Measurements from ENCODE around the gene TGIF1. TPM values are rescaled to one million over a fixed set of nuclear protein-coding genes. Genes with fewer than 3 reads are reported as not detected.

The TGIF1 gene
- total and polyA plus RNA-seq, 4 donors: 49.1 to 74.5 (median 58.4) TPM

- DNase-seq (no peak), ATAC-seq (ENCODE audit: insufficient read depth, low FRiP score) (no peak)
- Histone ChIP-seq H3K9me3 (ENCODE audit: control insufficient read depth in 4 of 4, insufficient read depth in 3 of 4, low read length in 3 of 4) (no peaks in the 10 kb centered on the region), H3K4me3 (no peak overlapping the region), H3K27ac (ENCODE audit: low read depth in 1 of 2, low read length in 1 of 2) (no peak overlapping the region), H3K9ac (ENCODE audit: insufficient read depth in 1 of 2, low read length in 2 of 2) (no peak overlapping the region), H3K4me1 (ENCODE audit: control insufficient read depth in 5 of 5, insufficient read depth in 5 of 5, low read length in 5 of 5) (no peaks in the 10 kb centered on the region), H3K27me3 (ENCODE audit: control insufficient read depth in 3 of 3, insufficient read depth in 3 of 3, low read length in 2 of 3) (no peaks in the 10 kb centered on the region), H3K36me3 (ENCODE audit: control insufficient read depth in 4 of 4, insufficient read depth in 4 of 4, low read length in 4 of 4) (no peaks in the 10 kb centered on the region)
- TF ChIP-seq, protein P1, sequence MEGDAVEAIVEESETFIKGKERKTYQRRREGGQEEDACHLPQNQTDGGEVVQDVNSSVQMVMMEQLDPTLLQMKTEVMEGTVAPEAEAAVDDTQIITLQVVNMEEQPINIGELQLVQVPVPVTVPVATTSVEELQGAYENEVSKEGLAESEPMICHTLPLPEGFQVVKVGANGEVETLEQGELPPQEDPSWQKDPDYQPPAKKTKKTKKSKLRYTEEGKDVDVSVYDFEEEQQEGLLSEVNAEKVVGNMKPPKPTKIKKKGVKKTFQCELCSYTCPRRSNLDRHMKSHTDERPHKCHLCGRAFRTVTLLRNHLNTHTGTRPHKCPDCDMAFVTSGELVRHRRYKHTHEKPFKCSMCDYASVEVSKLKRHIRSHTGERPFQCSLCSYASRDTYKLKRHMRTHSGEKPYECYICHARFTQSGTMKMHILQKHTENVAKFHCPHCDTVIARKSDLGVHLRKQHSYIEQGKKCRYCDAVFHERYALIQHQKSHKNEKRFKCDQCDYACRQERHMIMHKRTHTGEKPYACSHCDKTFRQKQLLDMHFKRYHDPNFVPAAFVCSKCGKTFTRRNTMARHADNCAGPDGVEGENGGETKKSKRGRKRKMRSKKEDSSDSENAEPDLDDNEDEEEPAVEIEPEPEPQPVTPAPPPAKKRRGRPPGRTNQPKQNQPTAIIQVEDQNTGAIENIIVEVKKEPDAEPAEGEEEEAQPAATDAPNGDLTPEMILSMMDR (IDR thresholded peaks at IDR 0.05; ENCODE audit: control extremely low read depth, extremely low read depth): no peak
- 88 to 97% methylated on average over 3 of the region's 3 CpGs for WGBS, 2 donors
Measured at GRCh38 chr18:3429121-3429520, 20.9 kb upstream of the TGIF1 start.

GRCh38 chr18:3434685-3435084, 15.3 kb upstream of the TGIF1 start:
- no peaks in the 10 kb centered on the region for H3K4me1 ChIP-seq (ENCODE audit: control insufficient read depth in 5 of 5, insufficient read depth in 5 of 5, low read length in 5 of 5)
- no peak for ATAC-seq (ENCODE audit: insufficient read depth, low FRiP score)
- H3K4me3 ChIP-seq: no peak overlapping the region
- no peak overlapping the region for H3K9ac ChIP-seq (ENCODE audit: insufficient read depth in 1 of 2, low read length in 2 of 2)
- no peaks in the 10 kb centered on the region for H3K27me3 ChIP-seq (ENCODE audit: control insufficient read depth in 3 of 3, insufficient read depth in 3 of 3, low read length in 2 of 3)
- WGBS, 2 donors: 74 to 87% methylated on average over 4 of the region's 4 CpGs
- no peaks in the 10 kb centered on the region for H3K9me3 ChIP-seq (ENCODE audit: control insufficient read depth in 4 of 4, insufficient read depth in 3 of 4, low read length in 3 of 4)
- TF ChIP-seq, protein P1 (IDR thresholded peaks at IDR 0.05; ENCODE audit: control extremely low read depth, extremely low read depth): no peak
- no peak overlapping the region for H3K27ac ChIP-seq (ENCODE audit: low read depth in 1 of 2, low read length in 1 of 2)
- H3K36me3 ChIP-seq (ENCODE audit: control insufficient read depth in 4 of 4, insufficient read depth in 4 of 4, low read length in 4 of 4): no peaks in the 10 kb centered on the region
- no peak for DNase-seq

DNA sequence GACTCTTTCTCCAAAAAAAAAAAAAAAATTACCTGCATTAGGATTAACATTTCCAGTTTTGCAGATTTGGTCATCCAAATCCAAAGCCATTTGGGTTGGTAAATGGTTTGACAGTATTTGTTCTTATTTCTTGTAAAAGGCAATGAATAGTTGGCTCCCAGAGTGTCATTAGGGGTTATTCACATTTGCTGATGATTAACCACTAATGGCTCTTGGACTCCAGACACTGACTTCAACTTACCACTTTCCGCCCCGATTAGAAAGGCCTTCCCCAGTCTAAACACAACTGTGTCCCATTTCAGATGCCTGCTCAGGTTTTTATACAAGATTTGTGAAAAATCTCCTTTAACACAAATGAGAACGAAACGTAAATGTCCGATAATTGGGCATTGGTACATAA, 9.6 kb upstream of the TGIF1 start:
- DNase-seq: no peak
- WGBS, 2 donors: 81 to 92% methylated on average over 5 of the region's 5 CpGs
- no peaks in the 10 kb centered on the region for H3K27me3 ChIP-seq (ENCODE audit: control insufficient read depth in 3 of 3, insufficient read depth in 3 of 3, low read length in 2 of 3)
- ATAC-seq (ENCODE audit: insufficient read depth, low FRiP score): no peak
- TF ChIP-seq, protein P1 (IDR thresholded peaks at IDR 0.05; ENCODE audit: control extremely low read depth, extremely low read depth): no peak
- peak overlapping the region in 1 of 2 donors; percentile 11 for H3K9ac ChIP-seq (ENCODE audit: insufficient read depth in 1 of 2, low read length in 2 of 2)
- H3K27ac ChIP-seq (ENCODE audit: low read depth in 1 of 2, low read length in 1 of 2): no peak overlapping the region
- no peak overlapping the region for H3K4me3 ChIP-seq
- no peaks in the 10 kb centered on the region for H3K9me3 ChIP-seq (ENCODE audit: control insufficient read depth in 4 of 4, insufficient read depth in 3 of 4, low read length in 3 of 4)
- no peaks in the 10 kb centered on the region for H3K36me3 ChIP-seq (ENCODE audit: control insufficient read depth in 4 of 4, insufficient read depth in 4 of 4, low read length in 4 of 4)
- peaks cover 0 to 4% (median 0%) of the 10 kb centered on the region in 5 donors for H3K4me1 ChIP-seq (ENCODE audit: control insufficient read depth in 5 of 5, insufficient read depth in 5 of 5, low read length in 5 of 5)

DNA sequence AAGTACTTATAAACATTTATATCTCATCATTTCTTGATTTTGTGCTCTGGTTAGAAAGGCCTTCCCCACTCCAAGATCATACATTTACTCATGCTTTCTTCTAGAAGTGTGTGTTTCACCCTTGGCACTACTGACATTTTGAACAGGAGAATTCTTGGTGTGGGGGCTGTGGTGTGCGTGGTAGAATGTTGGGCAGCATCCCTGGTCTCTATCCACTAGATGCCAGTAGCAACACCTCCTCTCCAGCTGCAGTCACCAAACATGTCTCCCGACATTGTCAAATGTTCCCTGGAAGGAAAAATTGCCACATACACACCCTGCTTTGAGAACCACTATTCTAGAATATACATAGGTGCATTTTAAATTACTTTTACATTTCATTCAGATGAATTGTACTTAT, 8.7 kb upstream of the TGIF1 start:
- H3K27ac ChIP-seq (ENCODE audit: low read depth in 1 of 2, low read length in 1 of 2): no peak overlapping the region
- TF ChIP-seq, protein P1 (IDR thresholded peaks at IDR 0.05; ENCODE audit: control extremely low read depth, extremely low read depth): no peak
- DNase-seq (peak in 1 of 3 donors; percentile 32), ATAC-seq (ENCODE audit: insufficient read depth, low FRiP score) (no peak)
- 12 to 30% methylated on average over 2 of the region's 2 CpGs for WGBS, 2 donors
- no peak overlapping the region for H3K9ac ChIP-seq (ENCODE audit: insufficient read depth in 1 of 2, low read length in 2 of 2)
- H3K36me3 ChIP-seq (ENCODE audit: control insufficient read depth in 4 of 4, insufficient read depth in 4 of 4, low read length in 4 of 4): no peaks in the 10 kb centered on the region
- H3K4me1 ChIP-seq (ENCODE audit: control insufficient read depth in 5 of 5, insufficient read depth in 5 of 5, low read length in 5 of 5): peaks cover 0 to 9% (median under 1%) of the 10 kb centered on the region in 5 donors
- H3K27me3 ChIP-seq (ENCODE audit: control insufficient read depth in 3 of 3, insufficient read depth in 3 of 3, low read length in 2 of 3): no peaks in the 10 kb centered on the region
- no peaks in the 10 kb centered on the region for H3K9me3 ChIP-seq (ENCODE audit: control insufficient read depth in 4 of 4, insufficient read depth in 3 of 4, low read length in 3 of 4)
- no peak overlapping the region for H3K4me3 ChIP-seq

Measured in lung (tissue), 12 donors.